D721Med (cell line): ENCODE measurements around the gene NFIC.
A peak's percentile ranks its signal among the peaks of the same experiment; 100 is the strongest.

Experiments
- DNase-seq: peaks from one replicate; pipeline ENCODE4 v3.0.0; 2011; ENCODE audit warnings: low spot score; ENCODE audit not compliant: insufficient read length
- FAIRE-seq: peaks from 2 replicates; lab custom pipeline; 2011; peaks lifted over from hg19 to GRCh38; lab: Jason Lieb, UNC
- CTCF ChIP-seq: IDR thresholded peaks from 2 replicates; pipeline ENCODE4 v1.5.1; 2012; ENCODE audit warnings: mild to moderate bottlenecking, control low read depth; ENCODE audit not compliant: insufficient read depth; ENCODE audit errors: missing control alignments

Gene NFIC

DNA sequence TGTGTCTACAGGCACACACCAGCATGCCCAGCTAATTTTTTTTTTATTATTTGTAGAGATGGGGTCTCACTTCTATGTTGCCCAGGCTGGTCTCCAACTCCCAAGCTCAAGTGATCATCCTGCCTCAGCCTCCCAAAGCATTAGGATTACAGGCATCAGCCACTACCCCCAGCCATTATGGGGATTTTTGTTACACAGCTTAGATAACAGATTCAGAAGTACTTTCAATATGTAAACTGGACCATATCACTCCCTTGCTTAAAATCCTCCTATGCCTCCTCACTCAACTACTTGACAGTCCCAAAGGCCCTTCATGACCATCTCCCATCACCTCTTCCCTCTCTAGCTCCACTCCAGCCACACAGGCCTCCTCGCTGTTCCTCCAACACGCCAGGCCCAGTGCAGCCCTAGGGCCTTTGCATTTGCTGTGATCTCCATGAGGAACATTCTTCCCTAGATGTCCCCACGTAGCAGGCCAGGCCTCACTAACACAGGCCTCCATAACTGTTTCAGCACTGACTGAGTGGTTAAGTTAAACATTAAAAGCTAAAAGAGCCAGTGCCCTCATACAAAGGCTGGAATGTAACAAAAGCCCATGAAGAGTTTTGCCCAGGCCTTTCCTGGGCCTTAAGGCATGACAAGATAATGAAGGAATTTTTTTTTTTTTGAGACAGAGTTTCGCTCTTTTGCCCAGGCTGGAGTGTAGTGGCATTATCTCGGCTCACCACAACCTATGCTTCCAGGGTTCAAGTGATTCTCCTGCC is 131.6 kb downstream of the NFIC start:
- TF ChIP-seq CTCF, result no peak
- no peak for FAIRE-seq

DNA sequence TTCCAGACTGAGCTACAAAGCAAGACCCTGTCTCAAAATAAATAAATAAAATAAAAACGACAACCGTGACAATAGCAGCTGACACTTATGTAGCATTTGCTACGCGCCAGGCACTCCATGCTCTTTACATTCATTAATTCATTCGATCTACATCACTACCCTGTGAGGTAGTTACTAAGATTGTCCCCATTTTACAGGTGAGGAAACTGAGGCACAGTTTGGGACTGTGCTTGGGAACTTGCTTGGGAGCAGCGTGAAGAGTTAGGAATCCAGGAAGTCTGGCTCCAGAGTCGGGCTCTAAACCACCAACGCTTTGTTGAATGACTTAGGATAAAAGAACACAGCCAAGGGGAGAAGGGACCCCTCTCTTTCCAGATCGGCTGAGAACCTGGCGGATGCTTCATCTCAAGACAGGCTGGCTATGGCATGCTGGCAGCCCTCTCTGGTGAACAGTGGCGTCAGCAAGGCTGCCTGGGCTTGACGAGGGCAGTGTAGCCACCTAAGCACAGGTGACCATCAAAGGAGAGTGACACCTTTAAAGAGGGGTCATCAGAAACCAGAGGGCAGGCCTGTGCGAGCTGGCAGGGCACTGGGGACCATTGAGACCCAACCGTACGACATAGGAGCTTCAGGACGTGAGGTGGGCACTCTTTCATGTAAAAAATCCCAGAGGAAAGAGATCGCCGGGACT is 133.5 kb downstream of the NFIC start:
- no peak for TF ChIP-seq CTCF
- FAIRE-seq, result no peak
- no peak for DNase-seq

More for the DNA sequence above, 131.6 kb downstream of the NFIC start:
- DNase-seq, result no peak

DNA sequence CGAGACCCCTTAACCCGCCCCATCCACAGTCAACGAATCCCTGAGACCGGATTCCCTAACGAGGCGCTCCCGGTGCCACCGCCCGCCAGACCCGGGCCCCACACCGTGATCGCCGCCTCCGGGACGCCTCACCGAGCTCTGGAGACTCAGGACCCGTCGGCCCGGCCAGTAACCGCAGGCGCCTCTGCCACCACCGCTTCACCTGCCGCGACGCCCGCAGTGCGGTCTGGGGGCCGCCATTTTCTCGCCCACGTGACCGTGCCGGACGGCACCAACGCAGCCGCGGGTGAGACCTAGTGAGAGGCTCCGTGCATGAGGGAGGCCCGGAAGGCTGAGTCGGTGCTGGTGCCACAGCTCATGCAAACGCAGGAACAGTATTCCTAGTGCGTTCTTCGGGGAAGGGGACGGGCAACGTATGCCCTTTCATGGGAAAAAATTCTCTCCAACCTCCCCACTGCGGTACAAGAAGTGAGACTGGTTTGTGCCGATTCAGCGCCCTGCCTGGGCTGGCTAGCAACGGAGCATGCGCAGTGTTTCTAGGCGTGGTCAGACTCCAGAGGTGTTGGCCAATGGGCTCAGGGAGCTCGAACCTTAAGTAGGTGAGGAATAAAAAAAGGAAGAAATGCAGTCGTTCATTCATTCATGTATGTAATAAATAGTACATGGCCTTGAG is 134.2 kb downstream of the NFIC start, which contains the start of gene DOHH:
Gene DOHH, minus strand, starts transcription at position 246 of the 673 bp plus-strand sequence. CDS start 3,860 bp downstream, outside the sequence.
- DNase-seq, result peak; percentile 99
- TF ChIP-seq CTCF, result no peak
- FAIRE-seq, result peak; percentile 64

DNA sequence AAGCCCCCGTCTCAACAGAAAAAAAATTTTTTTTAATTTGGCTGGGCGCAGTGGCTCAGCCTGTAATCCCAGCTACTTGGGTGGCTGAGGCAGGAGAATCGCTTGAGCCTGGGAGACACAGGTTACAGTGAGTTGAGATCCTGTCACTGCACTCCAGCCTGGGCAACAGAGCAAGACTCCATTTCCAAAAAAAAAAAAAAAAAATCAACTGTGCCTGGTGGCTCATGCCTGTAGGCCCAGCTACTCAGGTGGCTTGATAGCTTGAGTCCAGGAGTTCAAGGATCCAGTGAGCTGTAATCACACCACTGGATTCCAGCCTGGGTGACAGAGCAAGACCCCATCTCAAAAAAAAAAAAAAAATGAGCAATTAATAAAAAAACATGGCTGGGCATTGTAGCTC is 135.4 kb downstream of the NFIC start:
- TF ChIP-seq CTCF, result no peak
- FAIRE-seq, result no peak
- no peak for DNase-seq

DNA sequence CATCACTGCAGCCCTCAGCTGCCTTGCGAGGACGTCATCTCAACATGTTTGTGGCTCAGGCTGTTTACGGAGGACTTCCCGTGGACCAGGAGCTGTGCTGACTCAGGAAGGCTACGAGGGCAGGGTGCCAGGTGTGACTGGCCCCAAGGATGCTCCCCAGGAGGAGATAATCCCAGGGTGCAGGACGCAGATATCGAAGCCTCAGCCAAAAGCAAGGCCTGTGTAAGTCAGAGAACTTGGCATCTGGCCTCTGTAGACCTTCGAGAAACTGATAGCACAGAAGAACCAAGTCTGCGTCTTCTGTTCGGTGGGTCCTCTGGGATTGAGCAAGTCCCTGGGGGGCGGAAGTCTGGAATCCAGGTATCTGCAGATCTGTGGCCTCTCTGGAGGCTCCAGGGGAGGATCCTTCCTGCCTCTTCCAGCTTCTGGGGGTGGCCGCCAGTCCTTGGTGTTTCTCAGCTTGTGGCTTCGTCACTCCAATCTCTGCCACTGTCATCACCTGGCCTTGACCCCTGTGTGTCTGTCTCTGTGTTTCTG is 136.7 kb downstream of the NFIC start:
- DNase-seq (no peak), FAIRE-seq (no peak)
- TF ChIP-seq CTCF, result no peak

DNA sequence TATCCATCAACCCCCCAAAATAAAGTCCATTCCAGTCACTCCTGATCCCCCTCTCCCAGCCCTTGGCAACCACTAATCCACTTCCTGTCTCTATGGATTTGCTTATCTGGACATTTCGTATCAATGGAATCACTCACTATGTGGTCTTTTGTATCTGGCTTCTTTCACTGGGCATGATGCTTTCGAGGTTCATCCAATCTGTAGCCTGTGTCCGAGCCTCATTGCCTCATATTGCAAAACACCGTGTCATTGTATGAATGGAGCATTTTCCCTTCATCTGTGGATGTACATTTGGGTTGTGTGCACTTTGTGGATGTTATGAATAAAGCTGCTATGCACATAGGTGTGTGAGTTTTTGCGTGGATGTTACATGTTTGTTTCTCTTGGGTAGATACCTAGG is 138.4 kb downstream of the NFIC start:
- FAIRE-seq, result no peak
- no peak for DNase-seq
- TF ChIP-seq CTCF, result no peak
